NCI-H1048 (cell line): ENCODE results near the gene ATOSB.

Experiments used
- DNase-seq: peaks from one replicate; lab custom pipeline; 2025; lab: John Stamatoyannopoulos, UW

The ATOSB gene

GRCh38 chr9:35079426-35080341 lies 36.0 kb downstream of the ATOSB start, which contains the start of gene FANCG:
TSS of gene FANCG (minus strand) at chr9:35079942. CDS start at chr9:35079524, 418 bp downstream.
- DNase-seq = peak; percentile 83

GRCh38 chr9:35079041-35079425 lies 36.6 kb downstream of the ATOSB start:
- no peak for DNase-seq

DNA sequence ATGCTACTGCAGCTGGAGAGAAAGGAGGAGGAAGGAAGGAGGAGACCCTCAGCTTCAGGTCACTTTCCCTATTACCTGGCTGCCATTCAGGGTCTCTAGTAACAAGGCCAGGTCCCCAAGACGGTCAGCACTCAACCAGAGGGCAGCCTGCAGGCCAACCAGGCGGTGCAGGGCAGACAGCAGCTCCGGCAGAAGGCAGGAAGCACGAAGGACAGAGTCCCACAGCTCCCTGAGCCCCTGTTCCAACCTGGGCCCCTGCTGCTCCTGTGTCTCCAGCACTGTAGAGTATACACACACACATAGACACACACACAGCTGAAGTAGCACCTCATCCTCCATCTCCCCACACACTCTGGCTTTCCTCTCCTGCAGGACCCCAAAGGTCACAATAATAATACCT lies 37.6 kb downstream of the ATOSB start:
- no peak for DNase-seq

DNA sequence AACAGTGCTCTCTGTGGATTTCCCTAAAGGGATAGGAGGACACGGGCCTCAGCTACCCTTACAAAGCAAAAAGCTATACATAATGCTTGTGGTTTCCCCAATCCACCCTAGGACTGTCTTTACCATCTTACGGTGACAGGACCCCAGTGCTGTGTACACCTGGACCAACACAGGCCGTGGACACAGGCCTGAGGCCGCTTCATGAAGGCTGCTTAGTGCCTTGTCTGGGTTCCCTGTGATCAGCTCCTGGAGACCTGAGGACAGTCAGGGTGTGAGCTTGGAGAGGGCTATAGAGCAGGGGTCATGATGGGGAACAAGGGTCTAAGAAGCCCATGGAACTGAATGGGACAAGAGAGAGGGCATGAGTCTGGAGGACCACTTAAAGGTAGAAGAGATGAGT lies 38.8 kb downstream of the ATOSB start:
- DNase-seq = no peak

GRCh38 chr9:35075358-35075757 lies 40.3 kb downstream of the ATOSB start:
- no peak for DNase-seq

DNA sequence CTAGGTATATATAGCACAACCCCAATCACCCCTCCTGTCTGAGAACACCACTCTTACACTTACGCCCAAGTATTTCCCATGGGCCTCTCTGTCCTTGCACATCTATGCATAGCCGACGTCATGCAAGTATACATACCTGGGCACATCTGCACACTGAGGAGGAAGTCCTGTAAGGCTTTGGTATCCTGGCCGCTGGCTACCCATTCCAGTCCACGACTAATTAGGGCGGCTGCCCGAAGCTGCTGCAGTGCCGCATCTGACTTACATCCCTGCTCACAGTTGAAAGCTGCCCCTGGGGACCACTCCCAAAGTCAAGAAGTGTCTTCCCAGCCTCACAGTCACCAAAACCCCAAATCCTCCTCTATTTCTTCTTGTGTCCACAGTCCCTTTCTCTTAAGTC lies 40.9 kb downstream of the ATOSB start:
- DNase-seq = no peak

DNA sequence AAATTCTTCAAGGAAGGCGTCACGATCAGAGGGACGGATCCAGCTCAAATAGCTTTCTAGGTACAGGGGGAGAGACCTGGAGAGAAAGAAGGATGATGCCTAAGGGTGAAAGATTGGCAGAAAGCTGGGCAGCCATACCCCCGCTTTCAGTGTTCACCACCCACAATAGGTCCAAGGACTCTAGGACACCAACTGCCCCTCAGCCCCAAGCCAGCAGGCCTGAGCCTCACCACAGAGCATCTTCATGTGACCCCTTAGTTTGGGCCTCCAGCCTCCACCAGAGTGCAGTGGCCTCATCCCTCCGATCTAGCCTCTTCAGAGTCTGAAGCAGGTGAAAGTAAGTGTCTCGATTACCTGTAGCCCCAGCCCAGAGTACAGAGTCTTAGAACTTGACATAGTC lies 41.5 kb downstream of the ATOSB start:
- DNase-seq = no peak

- no peak for DNase-seq
Observed at GRCh38 chr9:35073279-35073612, 42.4 kb downstream of the ATOSB start.

- peak; percentile 98 for DNase-seq
Observed at GRCh38 chr9:35072461-35073278, 43.0 kb downstream of the ATOSB start, which contains the start of gene VCP. TSS of gene VCP (minus strand) at chr9:35072625. CDS start at chr9:35072353, 272 bp downstream.

DNA sequence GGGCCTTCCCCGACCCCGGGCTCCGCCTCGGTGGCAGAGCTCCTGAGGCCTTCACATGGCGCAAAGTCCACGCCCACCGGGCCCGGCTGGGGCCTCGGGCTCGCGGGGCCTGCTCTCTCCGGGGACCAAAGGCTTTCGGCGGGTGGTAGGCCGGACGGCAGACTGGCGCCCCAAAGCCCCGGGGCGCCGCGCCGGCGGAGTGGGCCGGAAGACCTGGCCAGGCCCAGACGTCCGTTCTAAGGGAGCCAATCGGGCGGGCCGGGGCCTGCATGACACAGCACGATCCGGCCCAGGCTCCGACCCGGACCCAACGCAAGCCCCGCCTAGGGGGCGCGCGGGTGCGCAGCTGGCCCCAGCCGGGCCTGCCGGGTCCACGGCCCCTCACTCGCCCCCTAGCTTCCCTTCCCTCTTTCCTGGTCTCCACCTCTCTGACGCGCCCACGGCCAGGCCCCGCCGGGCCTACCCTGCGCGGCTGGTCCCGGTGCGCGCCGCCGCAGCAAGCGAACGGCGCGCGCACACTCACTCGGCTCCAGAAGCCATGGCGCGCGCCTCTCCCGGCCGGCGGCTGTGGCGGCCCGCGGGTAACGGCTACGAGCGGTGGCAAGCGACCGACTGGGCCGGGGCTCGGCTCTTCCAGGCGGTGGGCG lies 43.7 kb downstream of the ATOSB start:
- no peak for DNase-seq

DNA sequence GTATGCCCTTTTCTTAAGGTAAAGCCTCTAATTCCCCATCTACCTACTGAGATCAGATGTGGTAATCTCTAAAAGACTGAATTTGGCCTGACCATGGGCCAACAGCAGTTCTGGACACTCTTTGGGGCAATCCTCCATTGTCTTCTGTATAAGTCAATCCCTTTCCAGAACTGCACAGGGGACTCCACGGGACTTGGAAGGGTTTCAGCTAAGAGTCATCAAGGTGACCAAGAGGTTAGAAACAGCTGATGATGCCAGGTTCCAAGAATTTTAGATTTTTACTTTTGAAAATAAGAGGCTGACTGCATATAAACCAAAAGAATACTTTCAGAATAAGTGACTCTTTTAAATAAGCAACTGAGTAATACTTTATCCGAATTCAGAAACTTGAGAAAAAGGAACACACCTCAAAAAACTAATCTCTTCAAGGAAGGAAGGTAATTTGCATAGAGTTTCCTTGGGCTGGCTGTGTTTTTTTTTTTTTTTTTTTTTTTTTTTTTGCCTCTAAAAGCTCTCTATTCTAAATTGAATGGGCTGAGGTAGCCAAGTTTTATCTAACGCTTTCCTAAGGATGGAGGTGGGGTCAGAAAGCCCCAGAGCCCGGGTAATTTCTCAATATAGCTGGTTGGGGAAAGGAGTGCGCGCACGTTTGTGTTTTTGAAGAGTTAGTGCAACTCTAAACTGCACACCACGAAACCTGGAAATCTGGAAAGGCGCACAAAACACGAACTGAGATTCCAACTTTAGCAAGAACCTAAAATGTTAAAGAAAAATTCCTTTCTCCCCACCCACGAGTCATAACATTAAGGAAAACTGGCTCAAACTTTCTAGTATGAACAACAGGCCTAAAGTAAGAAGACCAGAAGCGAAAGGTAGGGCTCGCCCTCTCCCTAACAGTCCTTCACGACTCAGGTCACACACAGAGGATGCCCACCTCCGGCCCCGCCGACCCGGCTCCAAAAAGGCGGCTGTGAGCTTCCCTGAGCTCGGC lies 44.5 kb downstream of the ATOSB start:
- DNase-seq = no peak

DNA sequence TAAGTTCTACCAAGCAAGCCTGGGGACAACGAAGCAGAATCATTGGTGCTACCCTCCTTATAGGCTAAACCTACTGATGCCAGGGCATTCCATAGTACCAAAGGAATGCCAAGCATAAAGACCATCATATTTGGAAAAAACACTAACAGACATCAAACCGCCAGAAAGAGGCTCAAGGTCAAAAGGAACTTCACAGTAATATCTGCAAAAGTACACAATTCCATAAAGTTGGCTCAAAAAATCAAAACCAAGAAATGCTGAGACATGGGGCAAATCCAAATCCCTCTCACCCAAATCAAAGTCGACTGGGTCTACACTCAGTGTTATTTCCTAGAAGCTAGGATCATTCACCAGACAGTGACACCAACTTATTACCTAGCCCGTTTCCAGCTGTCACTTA lies 46.6 kb downstream of the ATOSB start:
- no peak for DNase-seq

DNA sequence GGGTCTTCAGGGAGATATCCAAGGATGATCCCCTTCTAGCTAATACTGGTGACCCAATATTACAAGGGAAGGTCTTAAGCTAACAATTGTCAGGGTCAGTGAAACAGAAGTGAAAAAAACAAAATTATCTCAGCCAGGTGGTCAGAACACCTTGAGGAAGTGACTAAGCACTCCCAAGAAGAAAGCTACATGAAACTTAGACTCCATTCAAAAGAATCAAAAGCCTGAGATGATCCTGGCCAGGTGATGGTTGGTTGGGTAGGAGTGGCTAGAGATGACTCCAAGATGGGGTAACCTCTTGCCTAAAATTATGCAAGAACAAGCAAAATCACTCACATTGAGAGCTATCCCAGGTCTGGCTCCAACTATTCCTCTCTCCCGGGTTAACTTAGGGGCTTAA lies 48.6 kb downstream of the ATOSB start:
- no peak for DNase-seq

DNA sequence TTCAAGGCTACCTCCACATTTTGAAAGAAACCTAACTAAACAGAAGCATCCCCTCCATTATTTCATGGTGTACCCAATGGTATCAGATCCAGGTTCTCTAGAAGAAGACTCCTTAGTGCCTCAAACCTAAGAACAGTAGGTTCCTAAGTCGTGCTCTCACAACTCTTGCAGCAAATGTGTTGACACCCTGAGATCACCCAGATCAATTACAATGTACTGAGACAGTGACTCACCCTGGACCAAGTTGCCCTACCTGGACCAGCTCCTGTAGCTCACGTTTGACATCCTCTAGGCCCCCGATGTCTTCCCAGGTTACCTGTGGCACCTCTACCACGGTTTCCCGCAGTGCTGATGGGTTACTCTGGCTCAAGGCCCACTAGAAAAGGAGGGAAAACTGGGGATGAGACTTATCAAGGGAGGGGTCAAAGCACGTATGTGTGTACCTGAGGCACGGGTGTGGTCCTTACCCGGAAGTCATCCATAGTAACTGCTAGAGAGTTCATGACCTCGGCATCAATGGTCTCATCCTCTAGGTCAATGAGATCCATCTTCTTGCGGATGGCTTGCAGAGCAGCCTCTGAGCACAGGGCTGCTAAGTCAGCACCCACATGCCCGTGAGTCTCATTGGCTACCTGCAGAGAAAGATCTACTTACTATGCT lies 55.0 kb downstream of the ATOSB start:
- DNase-seq = no peak

DNA sequence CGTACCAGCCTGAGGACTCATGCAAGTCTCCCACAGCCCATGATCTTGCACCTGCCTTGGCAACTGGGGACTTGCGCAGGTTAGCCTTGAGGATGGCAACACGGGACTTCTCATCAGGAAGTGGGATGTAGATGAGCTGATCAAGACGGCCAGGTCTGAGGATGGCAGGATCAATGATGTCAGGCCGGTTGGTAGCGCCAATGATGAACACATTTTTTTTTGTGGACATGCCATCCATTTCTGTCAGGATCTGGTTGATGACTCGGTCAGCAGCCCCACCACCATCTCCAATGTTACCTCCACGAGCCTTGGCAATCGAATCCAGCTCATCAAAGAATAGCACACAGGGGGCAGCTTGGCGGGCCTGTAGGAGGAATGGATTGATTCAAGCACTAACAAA lies 56.2 kb downstream of the ATOSB start:
- no peak for DNase-seq

- DNase-seq = no peak
Observed at GRCh38 chr9:35057271-35057620, 58.4 kb downstream of the ATOSB start.

- DNase-seq = no peak
Observed at GRCh38 chr9:35056571-35057270, 58.9 kb downstream of the ATOSB start.

DNA sequence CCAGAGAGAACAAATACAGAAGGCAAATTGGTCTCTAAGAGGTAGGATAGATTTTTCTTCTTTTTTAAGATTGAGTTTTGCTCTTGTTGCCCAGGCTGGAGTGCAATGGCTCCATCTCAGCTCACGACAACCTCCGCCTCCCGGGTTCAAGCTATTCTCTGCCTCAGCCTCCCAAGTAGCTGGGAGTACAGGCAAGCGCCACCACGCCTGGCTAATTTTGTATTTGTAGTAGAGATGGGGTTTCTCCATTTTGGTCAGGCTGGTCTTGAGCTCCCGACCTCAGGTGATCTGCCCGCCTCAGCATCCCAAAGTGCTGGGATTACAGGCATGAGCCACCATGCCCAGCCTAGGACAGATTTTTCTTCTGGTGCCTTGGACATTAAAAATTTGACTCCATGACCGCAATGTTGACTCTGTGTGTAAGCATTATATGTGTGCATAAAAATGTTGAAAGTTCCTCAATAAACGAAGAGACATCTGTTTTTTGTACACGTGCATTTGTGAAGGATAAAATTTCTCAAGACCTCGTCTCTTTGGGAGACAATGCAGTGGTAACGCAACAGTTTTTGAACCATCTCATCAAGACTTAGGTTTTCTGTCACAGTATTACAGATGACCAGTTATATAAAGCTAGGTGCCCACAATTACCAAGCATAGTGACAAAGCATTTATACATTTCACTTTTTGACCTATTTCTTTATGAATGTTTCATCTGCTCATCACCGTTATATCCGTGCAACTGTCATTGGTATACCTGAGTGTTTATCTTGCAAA lies 60.6 kb downstream of the ATOSB start:
- DNase-seq = no peak

DNA sequence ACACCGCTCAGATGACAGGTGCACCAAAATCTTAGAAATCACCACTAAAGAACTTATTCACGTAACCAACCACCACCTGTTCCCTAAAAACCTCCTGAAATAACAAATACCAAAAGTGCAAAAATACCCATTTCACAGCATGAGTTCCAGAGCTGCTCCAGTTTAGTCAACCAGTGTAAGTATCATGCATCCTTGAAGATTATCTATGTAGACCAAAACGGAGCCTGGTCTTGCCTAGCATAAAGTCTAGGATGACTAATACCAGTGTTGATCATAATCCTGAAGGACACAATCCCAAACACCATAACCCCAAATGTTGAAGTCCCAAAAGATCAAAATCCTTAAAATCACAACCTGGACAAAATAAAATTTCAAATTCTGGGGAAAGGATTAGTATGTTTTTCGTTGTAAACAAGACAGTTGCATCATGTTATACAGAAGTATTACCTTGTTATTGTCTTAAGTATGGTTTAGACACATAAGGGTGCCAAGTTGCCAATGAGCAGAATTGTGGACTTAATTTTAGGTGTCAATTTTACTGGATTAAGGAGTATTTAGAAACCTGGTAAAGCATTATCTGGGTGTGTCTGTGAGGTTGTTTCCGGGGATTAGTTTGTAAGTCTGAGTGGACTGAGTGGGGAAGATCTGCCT lies 61.4 kb downstream of the ATOSB start:
- DNase-seq = no peak
